K562 (cell line): ENCODE results near the gene MYMK. TPM values are rescaled to one million over a fixed set of nuclear protein-coding genes. Genes with fewer than 3 reads are reported as not detected.

Experiments
- ARHGAP35 ChIP-seq: fragments of 450-650 bp; IDR thresholded peaks from 2 replicates; pipeline ENCODE4 v1.6.1; 2018; ENCODE audit not compliant: partially characterized antibody
- CHD2 ChIP-seq: IDR thresholded peaks from 2 replicates; pipeline ENCODE4 v1.6.1; 2011; ENCODE audit warnings: low read depth, low read length
- FOS ChIP-seq: IDR thresholded peaks from 3 replicates; pipeline ENCODE4 v1.6.1; 2011; ENCODE audit not compliant: insufficient read length; ENCODE audit errors: extremely low read depth
- GABPB1 ChIP-seq: sonication (generic); formaldehyde crosslinking; IDR thresholded peaks from 2 replicates; pipeline ENCODE4 v1.8.0; 2022; ENCODE audit warnings: mild to moderate bottlenecking, missing genetic modification reagents
- HDAC6 ChIP-seq: IDR thresholded peaks from 2 replicates; pipeline ENCODE4 v1.6.1; 2012; ENCODE audit warnings: low read depth, mild to moderate bottlenecking, control low read depth, inconsistent platforms, low read length, moderate library complexity
- NFIX ChIP-seq: fragments of 250-450 bp; sonication (Bioruptor Pico); IDR thresholded peaks from 2 replicates; pipeline ENCODE4 v1.4.0; 2020; ENCODE audit warnings: low read depth, mild to moderate bottlenecking, moderate library complexity
- NFYB ChIP-seq: IDR thresholded peaks from 2 replicates; pipeline ENCODE4 v1.6.1; 2011; ENCODE audit warnings: mild to moderate bottlenecking, moderate library complexity; ENCODE audit not compliant: insufficient read length; ENCODE audit errors: extremely low read depth
- RHOXF2B ChIP-seq: fragments of 250-450 bp; sonication (Bioruptor Pico); conservative IDR thresholded peaks from 2 replicates; pipeline ENCODE4 v1.5.1; 2021
- SP2 ChIP-seq: IDR thresholded peaks from 2 replicates; pipeline ENCODE4 v1.6.1; 2011; ENCODE audit warnings: mild to moderate bottlenecking, low read depth, low read length, moderate library complexity; ENCODE audit not compliant: poor library complexity, severe bottlenecking; ENCODE audit errors: extremely low read depth
- TEAD4 ChIP-seq, 2 experiments: sonication (generic) in 1 of 2; formaldehyde crosslinking in 1 of 2; IDR thresholded peaks; 2 replicates each; pipeline versions ENCODE4 v1.6.1 to v1.8.0; 2012 to 2022; ENCODE audit warnings: borderline replicate concordance in 1 of 2, inconsistent platforms in 1 of 2, low read length in 1 of 2, mild to moderate bottlenecking in 1 of 2, missing genetic modification reagents in 1 of 2
- TFAP4 ChIP-seq: sonication (generic); formaldehyde crosslinking; IDR thresholded peaks from 2 replicates; pipeline ENCODE4 v1.8.0; 2022; ENCODE audit warnings: missing genetic modification reagents, mild to moderate bottlenecking, moderate library complexity, borderline replicate concordance
- TOE1 ChIP-seq, 2 experiments: fragments of 450-650 bp in 1 of 2; sonication (generic) in 1 of 2; formaldehyde crosslinking in 1 of 2; IDR thresholded peaks; 2 replicates each; pipeline versions ENCODE4 v1.7.1 to v1.8.0; 2016 to 2022; ENCODE audit warnings: borderline replicate concordance in 2 of 2, mild to moderate bottlenecking in 2 of 2, antibody characterized with exemption in 1 of 2, inconsistent platforms in 1 of 2, low read depth in 1 of 2, missing genetic modification reagents in 1 of 2, moderate library complexity in 1 of 2
- ZNF184 ChIP-seq: sonication (generic); formaldehyde crosslinking; IDR thresholded peaks from 2 replicates; pipeline ENCODE4 v1.5.0; 2020; ENCODE audit warnings: missing genetic modification reagents
- ZNF263 ChIP-seq: sonication (generic); formaldehyde crosslinking; IDR thresholded peaks from 2 replicates; pipeline ENCODE4 v1.8.0; 2022; ENCODE audit warnings: mild to moderate bottlenecking, missing genetic modification reagents, borderline replicate concordance
- ZNF511 ChIP-seq: sonication (generic); formaldehyde crosslinking; IDR thresholded peaks from 2 replicates; pipeline ENCODE4 v1.8.0; 2022; ENCODE audit warnings: mild to moderate bottlenecking, missing genetic modification reagents
- ZNF780A ChIP-seq: fragments of 250-450 bp; sonication (Bioruptor Pico); IDR thresholded peaks from 2 replicates; pipeline ENCODE4 v1.5.0; 2021; ENCODE audit warnings: mild to moderate bottlenecking
- polyA plus RNA-seq, 8 experiments: library from polyadenylated mRNA; depleted of rRNA in 4 of 8; stranded (reverse) in 5 of 8; unstranded in 3 of 8; fragments of >200 nt; fragmentation: Nextera tagmentation in 2 of 8; fragmentation: Illumina TruSeq in 1 of 8; extraction: Ambion mirVana in 2 of 8; extraction: Trizol in 1 of 8; gene quantifications; 2 replicates each; pipeline versions ENCODE4 v1.2.1 to v1.2.3, GENCODE V29; 2011 to 2014; ENCODE audit warnings: inconsistent platforms in 1 of 8, missing spikeins in 1 of 8
- total RNA-seq, 7 experiments: library from RNA; depleted of rRNA in 6 of 7; stranded (reverse); fragments of >200 nt in 6 of 7; fragmentation: Illumina TruSeq in 2 of 7; extraction: Trizol in 2 of 7; gene quantifications; 2 replicates each; pipeline versions ENCODE4 v1.2.1 to v1.2.3, GENCODE V29; 2011 to 2021; ENCODE audit warnings: low replicate concordance in 1 of 7
- TF ChIP-seq, protein P1 (sequence below): sonication (generic); formaldehyde crosslinking; IDR thresholded peaks from 2 replicates; pipeline ENCODE4 v1.8.0; 2023; ENCODE audit warnings: missing genetic modification reagents, mild to moderate bottlenecking, borderline replicate concordance
- TF ChIP-seq, protein P2 (sequence below), 2 experiments: fragments of 250-450 bp in 1 of 2; fragments of 450-650 bp in 1 of 2; sonication (Bioruptor Pico) in 1 of 2; IDR thresholded peaks; 2 replicates each; pipeline versions ENCODE4 v1.6.1 to v1.8.0; 2016 to 2021; ENCODE audit warnings: mild to moderate bottlenecking in 2 of 2, moderate library complexity in 2 of 2, missing compliant biosample characterization in 1 of 2, missing genetic modification characterization in 1 of 2

Gene MYMK
- total and polyA plus RNA-seq, 9 of the 15 experiments (the other 6 are each of a cell fraction or from before 2014, with no cell fraction given), result not detected

DNA sequence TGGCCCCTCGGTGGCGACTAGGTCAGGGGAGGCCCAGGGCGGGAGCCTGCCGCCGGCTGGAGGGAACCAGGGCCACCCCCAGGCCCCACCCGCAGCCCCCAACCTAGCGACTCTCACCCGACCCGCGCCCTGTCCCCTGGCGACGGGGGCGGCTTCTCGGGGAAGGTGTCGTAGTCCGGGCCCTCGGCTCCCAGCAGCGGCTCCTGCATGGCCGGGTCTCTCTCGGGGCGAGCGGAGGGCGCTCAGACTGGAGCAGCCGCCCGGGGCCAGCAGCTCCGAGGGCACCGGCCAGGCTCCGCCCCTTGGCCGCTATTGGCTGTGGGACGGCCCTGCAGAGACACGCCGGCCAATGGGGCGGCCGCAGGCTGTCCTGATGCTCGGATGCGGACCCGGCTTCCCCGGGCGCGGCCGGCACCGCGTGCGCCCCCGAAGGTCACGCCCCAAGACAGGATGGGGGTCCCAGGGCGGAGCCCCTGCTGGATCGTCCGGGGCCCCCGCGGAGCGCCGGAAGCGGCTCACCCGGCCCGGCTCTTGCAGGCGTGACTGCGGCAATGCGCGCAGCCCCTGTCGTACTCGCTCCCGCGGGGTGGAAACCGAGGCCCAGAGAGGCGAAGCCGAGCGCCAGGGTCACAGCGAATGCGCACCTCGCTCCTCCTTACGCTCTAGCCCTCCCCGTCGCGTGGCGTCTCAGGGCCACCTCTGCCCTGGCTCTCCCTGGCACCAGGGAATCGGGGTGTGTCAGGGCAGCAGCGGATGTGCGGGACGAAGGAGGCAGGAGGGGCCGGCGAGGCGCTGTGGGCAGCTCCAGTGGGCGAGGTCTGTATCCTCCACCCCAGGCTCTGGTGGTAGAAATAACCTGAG is 45.7 kb downstream of the MYMK start, which contains the start of gene SLC2A6 (continued):
- TF ChIP-seq, protein P1, sequence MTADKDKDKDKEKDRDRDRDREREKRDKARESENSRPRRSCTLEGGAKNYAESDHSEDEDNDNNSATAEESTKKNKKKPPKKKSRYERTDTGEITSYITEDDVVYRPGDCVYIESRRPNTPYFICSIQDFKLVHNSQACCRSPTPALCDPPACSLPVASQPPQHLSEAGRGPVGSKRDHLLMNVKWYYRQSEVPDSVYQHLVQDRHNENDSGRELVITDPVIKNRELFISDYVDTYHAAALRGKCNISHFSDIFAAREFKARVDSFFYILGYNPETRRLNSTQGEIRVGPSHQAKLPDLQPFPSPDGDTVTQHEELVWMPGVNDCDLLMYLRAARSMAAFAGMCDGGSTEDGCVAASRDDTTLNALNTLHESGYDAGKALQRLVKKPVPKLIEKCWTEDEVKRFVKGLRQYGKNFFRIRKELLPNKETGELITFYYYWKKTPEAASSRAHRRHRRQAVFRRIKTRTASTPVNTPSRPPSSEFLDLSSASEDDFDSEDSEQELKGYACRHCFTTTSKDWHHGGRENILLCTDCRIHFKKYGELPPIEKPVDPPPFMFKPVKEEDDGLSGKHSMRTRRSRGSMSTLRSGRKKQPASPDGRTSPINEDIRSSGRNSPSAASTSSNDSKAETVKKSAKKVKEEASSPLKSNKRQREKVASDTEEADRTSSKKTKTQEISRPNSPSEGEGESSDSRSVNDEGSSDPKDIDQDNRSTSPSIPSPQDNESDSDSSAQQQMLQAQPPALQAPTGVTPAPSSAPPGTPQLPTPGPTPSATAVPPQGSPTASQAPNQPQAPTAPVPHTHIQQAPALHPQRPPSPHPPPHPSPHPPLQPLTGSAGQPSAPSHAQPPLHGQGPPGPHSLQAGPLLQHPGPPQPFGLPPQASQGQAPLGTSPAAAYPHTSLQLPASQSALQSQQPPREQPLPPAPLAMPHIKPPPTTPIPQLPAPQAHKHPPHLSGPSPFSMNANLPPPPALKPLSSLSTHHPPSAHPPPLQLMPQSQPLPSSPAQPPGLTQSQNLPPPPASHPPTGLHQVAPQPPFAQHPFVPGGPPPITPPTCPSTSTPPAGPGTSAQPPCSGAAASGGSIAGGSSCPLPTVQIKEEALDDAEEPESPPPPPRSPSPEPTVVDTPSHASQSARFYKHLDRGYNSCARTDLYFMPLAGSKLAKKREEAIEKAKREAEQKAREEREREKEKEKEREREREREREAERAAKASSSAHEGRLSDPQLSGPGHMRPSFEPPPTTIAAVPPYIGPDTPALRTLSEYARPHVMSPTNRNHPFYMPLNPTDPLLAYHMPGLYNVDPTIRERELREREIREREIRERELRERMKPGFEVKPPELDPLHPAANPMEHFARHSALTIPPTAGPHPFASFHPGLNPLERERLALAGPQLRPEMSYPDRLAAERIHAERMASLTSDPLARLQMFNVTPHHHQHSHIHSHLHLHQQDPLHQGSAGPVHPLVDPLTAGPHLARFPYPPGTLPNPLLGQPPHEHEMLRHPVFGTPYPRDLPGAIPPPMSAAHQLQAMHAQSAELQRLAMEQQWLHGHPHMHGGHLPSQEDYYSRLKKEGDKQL, result 0 out of 2 replicates have a peak, but pooled peaks have one; percentile 42
- TF ChIP-seq GABPB1 (CRISPR knock-in tag) (peak; percentile 43; the same call in 1 of the 2 replicates), TOE1 (IDR thresholded peaks at IDR 0.05; ENCODE audit: borderline replicate concordance) (no peak), TOE1 (CRISPR knock-in tag; IDR thresholded peaks at IDR 0.05; ENCODE audit: borderline replicate concordance, low read depth) (no peak), NFIX (CRISPR knock-in tag) (no peak), ZNF263 (CRISPR knock-in tag) (no peak), ZNF184 (CRISPR knock-in tag) (no peak), FOS (peak; percentile 53), ZNF780A (CRISPR knock-in tag) (no peak), SP2 (peak; percentile 13), CHD2 (0 out of 2 replicates have a peak, but pooled peaks have one; percentile 29), HDAC6 (no peak), ZNF511 (CRISPR knock-in tag) (0 out of 2 replicates have a peak, but pooled peaks have one; percentile 26), ARHGAP35 (no peak), TFAP4 (CRISPR knock-in tag) (0 out of 2 replicates have a peak, but pooled peaks have one; percentile 14), RHOXF2B (CRISPR knock-in tag) (no peak), TEAD4 (IDR thresholded peaks at IDR 0.05; ENCODE audit: low read length) (no peak), TEAD4 (CRISPR knock-in tag; IDR thresholded peaks at IDR 0.05; ENCODE audit: borderline replicate concordance) (no peak), NFYB (peak; percentile 94)
- TF ChIP-seq, protein P2, sequence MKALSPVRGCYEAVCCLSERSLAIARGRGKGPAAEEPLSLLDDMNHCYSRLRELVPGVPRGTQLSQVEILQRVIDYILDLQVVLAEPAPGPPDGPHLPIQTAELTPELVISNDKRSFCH (CRISPR knock-in tag; IDR thresholded peaks at IDR 0.05), result no peak
- TF ChIP-seq, protein P2 (tag; IDR thresholded peaks at IDR 0.05), result no peak
